OCI-LY3 (cell line): ENCODE data around the gene SIK2.
"Not testable (repeated sequence)": the region's sequence is repeated elsewhere in the genome, so short reads cannot be mapped to it uniquely, and the experiment has no call there.

ENCODE experiments used
- EZH2phosphoT487 ChIP-seq: fragments of 200-600 bp; shearing (Covaris generic); IDR thresholded peaks from 2 replicates; pipeline ENCODE4 v1.6.1; 2018; ENCODE audit warnings: antibody characterized with exemption, mixed run types, low read depth
- TF ChIP-seq, protein P1 (sequence below): fragments of 200-600, 300-600 bp; sonication (generic); IDR thresholded peaks from 2 replicates; pipeline ENCODE4 v1.5.1; 2014; ENCODE audit warnings: antibody characterized with exemption, low read length, low read depth

DNA sequence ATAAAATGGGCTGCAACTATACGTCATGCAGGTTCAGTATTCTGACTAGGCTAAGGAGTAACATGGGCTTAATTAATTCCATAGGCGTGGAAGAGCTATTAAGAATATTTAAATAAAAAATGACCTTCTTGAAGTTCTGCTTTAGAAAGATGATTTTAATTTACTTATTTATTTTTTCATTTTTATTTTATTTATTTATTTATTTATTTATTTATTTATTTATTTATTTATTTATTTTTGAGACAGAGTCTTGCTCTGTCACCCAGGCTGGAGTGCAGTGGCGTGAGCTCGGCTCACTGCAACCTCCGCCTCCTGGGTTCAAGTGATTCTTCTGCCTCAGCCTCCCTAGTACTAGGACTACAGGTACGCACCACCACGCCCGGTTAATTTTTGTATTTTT, 55.7 kb downstream of the SIK2 start:
- TF ChIP-seq, protein P1, sequence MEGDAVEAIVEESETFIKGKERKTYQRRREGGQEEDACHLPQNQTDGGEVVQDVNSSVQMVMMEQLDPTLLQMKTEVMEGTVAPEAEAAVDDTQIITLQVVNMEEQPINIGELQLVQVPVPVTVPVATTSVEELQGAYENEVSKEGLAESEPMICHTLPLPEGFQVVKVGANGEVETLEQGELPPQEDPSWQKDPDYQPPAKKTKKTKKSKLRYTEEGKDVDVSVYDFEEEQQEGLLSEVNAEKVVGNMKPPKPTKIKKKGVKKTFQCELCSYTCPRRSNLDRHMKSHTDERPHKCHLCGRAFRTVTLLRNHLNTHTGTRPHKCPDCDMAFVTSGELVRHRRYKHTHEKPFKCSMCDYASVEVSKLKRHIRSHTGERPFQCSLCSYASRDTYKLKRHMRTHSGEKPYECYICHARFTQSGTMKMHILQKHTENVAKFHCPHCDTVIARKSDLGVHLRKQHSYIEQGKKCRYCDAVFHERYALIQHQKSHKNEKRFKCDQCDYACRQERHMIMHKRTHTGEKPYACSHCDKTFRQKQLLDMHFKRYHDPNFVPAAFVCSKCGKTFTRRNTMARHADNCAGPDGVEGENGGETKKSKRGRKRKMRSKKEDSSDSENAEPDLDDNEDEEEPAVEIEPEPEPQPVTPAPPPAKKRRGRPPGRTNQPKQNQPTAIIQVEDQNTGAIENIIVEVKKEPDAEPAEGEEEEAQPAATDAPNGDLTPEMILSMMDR, result not testable (repeated sequence)
- TF ChIP-seq EZH2phosphoT487, result not testable (repeated sequence)
